Nephron (organoid): ENCODE measurements around the gene TBC1D13.
"Not testable (repeated sequence)": the region's sequence is repeated elsewhere in the genome, so short reads cannot be mapped to it uniquely, and the experiment has no call there.

Experiments
- H3K27ac Mint-ChIP-seq, 3 experiments: 2 replicates each; pipeline ENCODE4 v1.8.0; 2020; ENCODE audit warnings: mixed read lengths in 3 of 3, mild to moderate bottlenecking in 2 of 3, moderate library complexity in 1 of 3
- H3K27me3 Mint-ChIP-seq: 2 replicates; pipeline ENCODE4 v1.8.0; 2021; ENCODE audit warnings: low read depth, mild to moderate bottlenecking, moderate library complexity, mixed read lengths
- H3K36me3 Mint-ChIP-seq: 2 replicates; pipeline ENCODE4 v1.8.0; 2020; ENCODE audit warnings: low read depth, mixed read lengths
- H3K4me1 Mint-ChIP-seq: 2 replicates; pipeline ENCODE4 v1.8.0; 2020; ENCODE audit warnings: mixed read lengths
- H3K4me3 Mint-ChIP-seq, 3 experiments: 2 replicates each; pipeline ENCODE4 v1.8.0; 2020; ENCODE audit warnings: mild to moderate bottlenecking in 3 of 3, mixed read lengths in 3 of 3, moderate library complexity in 2 of 3
- H3K9me3 Mint-ChIP-seq: 2 replicates; pipeline ENCODE4 v1.8.0; 2020; ENCODE audit warnings: mixed read lengths
- CTCF ChIP-seq, 3 experiments: fragments of 200-600 bp; sonication (generic); IDR thresholded peaks; one replicate each; pipeline ENCODE4 v1.5.0; 2021; ENCODE audit warnings: antibody characterized with exemption in 3 of 3; ENCODE audit not compliant: unreplicated experiment in 3 of 3

Gene TBC1D13

DNA sequence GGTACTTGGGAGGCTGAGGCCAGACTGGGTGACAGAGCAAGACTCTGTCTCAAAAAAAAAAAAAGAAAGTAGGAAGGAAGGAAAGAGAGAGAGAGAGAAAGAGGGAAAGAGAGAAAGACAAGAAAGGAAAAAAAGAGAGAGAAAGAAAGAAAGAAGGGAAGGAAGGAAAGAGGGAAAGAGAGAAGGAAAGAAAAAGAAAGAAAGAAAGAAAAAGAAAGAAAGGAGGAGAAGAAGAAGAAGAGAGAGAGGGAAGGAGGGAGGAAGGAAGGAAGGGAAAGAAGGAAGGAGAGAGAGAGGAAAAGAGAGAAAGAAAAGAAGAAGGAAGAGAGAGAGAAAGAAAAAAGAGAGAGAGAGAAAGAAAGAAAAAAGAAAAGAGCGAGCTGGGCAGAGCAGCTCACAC is 12.2 kb upstream of the TBC1D13 start:
- TF ChIP-seq CTCF (IDR thresholded peaks at IDR 0.05; ENCODE audit: unreplicated experiment in 3 of 3), result no peak
- Mint-ChIP-seq H3K27ac (no peak overlapping the region), H3K36me3 (peaks cover 4% of the 10 kb centered on the region), H3K27me3 (no peaks in the 10 kb centered on the region), H3K4me3 (no peak overlapping the region), H3K9me3 (peaks cover 4% of the 10 kb centered on the region), H3K4me1 (peaks cover 12% of the 10 kb centered on the region)

- H3K9me3 Mint-ChIP-seq, H3K4me3 Mint-ChIP-seq, H3K27me3 Mint-ChIP-seq, H3K27ac Mint-ChIP-seq, H3K4me1 Mint-ChIP-seq, H3K36me3 Mint-ChIP-seq: not testable (repeated sequence)
These were observed 7.0 kb upstream of the TBC1D13 start for GRCh38 chr9:128780093-128780492.

DNA sequence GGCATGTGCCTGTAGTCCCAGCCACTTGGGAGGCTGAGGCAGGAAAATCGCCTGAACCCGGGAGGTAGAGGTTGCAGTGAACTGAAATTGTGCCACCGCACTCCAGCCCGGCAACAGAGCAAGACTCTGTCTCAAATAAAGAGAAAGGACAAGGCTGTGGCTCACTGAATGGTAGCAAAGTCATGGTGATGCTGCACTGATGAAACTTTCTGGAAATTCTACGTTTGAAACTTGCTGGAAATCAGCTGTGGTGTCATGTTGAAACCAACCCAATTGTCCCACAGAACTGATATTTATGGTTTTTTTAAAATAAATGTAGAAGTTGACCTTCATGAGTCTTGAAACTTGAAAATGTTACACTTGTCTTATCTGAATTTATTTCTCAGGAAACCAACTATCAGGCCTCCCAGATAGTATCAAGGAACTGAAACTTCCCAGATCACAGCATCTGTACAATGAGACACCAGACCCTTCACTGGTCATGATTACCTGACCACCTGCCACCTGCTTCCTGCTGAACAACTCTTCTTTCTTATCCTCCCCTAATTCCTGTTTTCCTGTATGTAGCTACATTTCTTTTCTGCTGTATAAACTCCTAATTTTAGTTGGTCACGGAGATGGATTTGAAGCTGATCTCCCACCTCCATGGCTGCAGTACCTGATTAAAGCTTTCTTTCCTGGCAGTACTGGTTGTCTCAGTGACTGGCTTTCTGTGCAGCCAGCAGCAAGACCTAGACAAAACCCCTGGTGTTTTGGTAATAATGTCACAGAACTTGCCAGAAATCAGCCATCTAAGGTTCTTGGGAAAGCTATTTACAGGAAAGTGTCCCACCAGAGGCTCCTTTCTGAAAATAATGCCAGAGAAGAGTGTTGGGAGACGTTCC is 5.6 kb upstream of the TBC1D13 start:
- peaks cover 5% of the 10 kb centered on the region for H3K9me3 Mint-ChIP-seq
- peaks cover 7% of the 10 kb centered on the region for H3K4me1 Mint-ChIP-seq
- no peak for TF ChIP-seq CTCF (IDR thresholded peaks at IDR 0.05; ENCODE audit: unreplicated experiment in 3 of 3)
- no peaks in the 10 kb centered on the region for H3K27me3 Mint-ChIP-seq
- H3K27ac Mint-ChIP-seq, result no peak overlapping the region
- no peak overlapping the region for H3K4me3 Mint-ChIP-seq
- no peaks in the 10 kb centered on the region for H3K36me3 Mint-ChIP-seq

- H3K4me3 Mint-ChIP-seq, result no peak overlapping the region
- no peaks in the 10 kb centered on the region for H3K36me3 Mint-ChIP-seq
- H3K27me3 Mint-ChIP-seq, result no peaks in the 10 kb centered on the region
- H3K27ac Mint-ChIP-seq, result peak overlapping the region in 2 of 3 experiments; percentile 70 to 85
- H3K4me1 Mint-ChIP-seq, result peaks cover 9% of the 10 kb centered on the region
- no peak for TF ChIP-seq CTCF (IDR thresholded peaks at IDR 0.05; ENCODE audit: unreplicated experiment in 3 of 3)
- H3K9me3 Mint-ChIP-seq, result peaks cover 5% of the 10 kb centered on the region
These were observed 4.4 kb upstream of the TBC1D13 start for GRCh38 chr9:128782669-128783068.

GRCh38 chr9:128785427-128785826 is 1.6 kb upstream of the TBC1D13 start:
- Mint-ChIP-seq H3K27me3 (no peaks in the 10 kb centered on the region), H3K9me3 (peaks cover 5% of the 10 kb centered on the region), H3K4me3 (peak overlapping the region; percentile 57 to 69 (median 63)), H3K4me1 (peaks cover 15% of the 10 kb centered on the region), H3K36me3 (peaks cover 8% of the 10 kb centered on the region), H3K27ac (no peak overlapping the region)
- TF ChIP-seq CTCF (IDR thresholded peaks at IDR 0.05; ENCODE audit: unreplicated experiment in 3 of 3), result no peak

DNA sequence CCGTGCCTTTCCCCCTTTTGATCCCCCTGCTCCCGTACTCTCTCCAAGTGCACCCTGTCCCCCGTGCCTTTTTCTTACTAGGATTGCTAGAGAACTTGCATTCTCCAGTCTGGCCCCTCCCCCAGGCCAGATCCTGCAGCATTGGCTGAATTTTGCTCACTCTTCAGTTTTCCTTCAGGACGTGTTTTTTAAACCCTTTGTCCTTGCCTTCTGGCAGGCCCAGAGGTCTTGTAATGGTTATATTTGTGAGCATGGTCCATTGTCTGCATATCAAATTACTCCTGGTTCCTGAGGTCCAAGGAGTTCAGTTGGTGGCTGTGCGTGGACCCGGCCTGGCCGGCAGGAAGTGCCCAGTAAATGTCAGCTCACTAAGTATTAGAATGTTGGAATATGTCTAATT is 606 bp downstream of the TBC1D13 start:
- peak overlapping the region; percentile 91 to 96 (median 96) for H3K27ac Mint-ChIP-seq
- H3K4me1 Mint-ChIP-seq, result peaks cover 15% of the 10 kb centered on the region
- peaks cover 2% of the 10 kb centered on the region for H3K9me3 Mint-ChIP-seq
- peak overlapping the region; percentile 98 to 100 (median 99) for H3K4me3 Mint-ChIP-seq
- H3K27me3 Mint-ChIP-seq, result no peaks in the 10 kb centered on the region
- peaks cover 9% of the 10 kb centered on the region for H3K36me3 Mint-ChIP-seq
- TF ChIP-seq CTCF (IDR thresholded peaks at IDR 0.05; ENCODE audit: unreplicated experiment in 3 of 3), result no peak
